ENCODE data around the gene RPTOR.

The RPTOR gene

DNA sequence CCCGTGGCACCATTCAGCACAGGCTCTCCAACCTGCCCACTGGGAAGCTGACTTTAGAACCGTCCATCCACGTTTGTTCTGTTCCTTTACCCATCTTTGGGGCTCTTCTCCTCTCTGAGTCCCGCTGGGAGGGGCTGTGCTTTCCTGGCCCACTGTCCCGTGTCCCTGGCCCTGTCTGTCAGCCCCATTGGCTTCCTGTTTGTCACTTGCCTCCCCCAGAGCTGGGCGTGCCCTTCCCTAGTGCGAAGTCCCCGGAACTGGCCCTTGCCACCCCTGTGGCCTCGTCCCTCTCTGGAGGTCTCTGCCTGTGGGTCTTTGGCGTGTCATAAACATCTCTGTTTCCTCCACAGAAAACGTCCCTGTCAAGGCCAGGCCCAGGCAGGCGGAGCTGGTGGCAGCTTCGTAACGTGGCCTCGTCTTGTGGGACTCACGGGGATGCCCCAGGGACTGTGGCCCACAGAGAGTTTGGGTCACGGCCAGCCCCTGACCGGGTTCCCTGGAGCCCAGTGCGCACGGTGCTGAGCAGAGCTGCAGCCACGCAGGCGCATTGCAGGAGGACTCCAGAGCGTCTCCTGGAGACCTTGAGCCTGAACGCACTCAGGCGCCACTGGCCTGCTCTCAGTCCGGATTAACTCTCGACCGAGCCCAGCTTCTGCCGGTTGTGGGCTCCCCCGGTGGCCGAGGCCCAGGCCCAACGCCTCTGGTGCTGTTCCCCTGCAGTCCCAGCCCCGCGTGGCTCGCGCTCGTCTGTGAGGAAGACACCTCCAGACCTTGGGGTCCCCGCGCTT lies 454.3 kb downstream of the RPTOR start:
- no peak for DNase-seq (ENCODE audit: low spot score)

DNA sequence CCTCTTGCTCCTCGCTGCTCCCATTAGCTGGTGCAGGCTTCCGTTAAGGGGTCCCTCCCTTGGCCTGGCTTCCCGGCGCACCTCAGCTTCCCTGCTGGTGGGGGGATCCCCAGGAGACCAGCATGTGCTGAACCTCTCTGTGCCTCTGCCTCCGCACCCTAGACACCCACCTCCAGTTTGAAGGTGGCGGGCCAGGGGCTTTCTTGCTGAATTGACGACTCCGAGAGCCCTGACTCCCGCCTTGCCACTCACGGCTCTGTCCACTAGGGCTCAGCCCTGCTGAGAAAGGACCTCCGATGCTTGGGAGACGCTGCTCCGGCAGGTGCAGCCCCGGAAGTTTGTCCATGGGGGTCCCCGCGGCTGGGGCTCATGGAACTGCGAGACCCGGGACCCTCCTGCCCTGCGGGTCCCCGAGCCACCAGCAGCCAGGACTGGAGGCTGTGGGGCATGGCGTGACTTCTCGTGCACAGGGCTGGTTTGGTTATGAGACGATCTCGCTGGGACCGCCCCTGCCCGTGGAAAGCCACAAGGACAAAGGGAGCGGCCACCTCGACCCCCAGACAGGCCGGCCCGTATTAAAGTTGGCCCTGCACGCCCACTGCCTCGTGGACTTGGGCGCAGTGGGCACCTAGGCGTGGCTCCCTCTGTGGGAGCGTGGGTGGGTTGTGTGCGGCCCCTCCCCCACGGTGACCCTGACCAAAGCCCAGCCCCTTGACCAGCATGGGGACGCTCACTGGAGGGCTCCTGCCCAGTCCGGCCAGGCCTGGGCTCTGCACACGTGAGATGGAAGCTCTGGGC lies 455.1 kb downstream of the RPTOR start:
- DNase-seq (ENCODE audit: low spot score) = no peak

DNA sequence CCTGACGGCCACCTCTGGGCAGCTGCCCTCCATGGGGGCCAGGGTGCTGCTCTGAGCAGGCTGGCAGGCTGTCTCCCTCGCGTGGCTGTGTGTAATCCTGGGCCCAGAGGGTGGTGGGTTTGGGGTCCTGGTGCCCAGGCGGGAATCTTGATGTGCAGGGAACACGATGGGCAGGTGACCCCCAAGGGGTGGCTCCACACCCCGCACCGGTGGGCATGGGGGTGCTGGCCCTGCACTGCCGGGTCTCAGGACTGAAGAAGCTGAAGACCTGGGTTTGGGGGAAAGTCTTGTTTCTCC lies 455.6 kb downstream of the RPTOR start:
- no peak for DNase-seq (ENCODE audit: low spot score)

DNA sequence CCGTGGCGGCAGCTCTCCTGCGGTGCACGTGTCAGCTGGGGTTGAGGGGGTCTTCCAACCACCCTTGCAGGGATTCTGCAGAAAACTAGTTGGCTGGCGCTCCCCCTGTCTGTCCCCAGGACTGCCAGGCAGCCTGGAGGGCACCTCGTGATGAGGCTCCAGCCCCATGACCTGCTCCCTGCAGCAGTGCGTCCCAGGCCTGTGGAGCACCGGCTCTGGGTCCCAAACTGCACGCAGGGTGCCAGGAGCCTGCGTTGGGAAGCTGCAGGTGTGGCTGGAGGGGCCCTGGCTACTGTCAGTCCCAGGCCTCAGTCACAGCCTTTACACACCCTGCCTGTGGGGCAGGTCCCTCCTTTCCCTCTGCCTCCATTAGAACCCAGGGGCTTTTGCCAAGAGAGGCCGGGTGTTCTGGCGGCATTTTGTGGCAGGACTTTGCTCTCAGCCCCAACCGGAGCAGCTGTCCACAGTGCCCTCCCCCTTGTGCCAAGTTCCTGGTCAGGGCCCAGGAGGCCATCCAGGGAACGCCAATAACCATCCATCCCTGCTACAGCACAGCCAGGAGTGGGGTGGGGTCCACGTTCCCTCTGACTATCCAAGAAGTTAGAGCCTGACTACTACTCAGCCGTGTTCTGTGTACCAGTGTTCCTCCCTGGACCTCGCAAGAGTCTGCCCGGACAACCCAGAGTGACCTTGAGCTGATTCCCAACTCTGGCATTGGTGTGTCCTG lies 456.2 kb downstream of the RPTOR start:
- DNase-seq (ENCODE audit: low spot score) = no peak

DNA sequence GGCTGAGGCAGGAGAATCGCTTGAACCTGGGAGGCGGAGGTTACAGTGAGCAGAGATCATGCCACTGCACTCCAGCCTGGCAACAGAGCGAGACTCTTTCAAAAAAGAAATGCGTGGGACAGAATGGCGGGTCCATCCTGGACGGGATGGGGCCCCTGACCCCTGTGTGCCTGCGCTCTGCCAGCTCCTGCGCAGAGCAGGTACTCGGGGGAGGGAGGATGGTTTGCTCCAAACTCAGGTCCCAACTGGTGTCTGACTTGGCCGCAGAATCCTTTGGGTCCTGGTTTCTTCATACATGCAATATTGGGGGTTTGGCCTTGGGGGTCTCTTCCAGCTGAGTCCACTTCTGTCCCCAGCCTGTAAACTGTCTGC lies 457.4 kb downstream of the RPTOR start:
- DNase-seq (ENCODE audit: low spot score) = no peak

DNA sequence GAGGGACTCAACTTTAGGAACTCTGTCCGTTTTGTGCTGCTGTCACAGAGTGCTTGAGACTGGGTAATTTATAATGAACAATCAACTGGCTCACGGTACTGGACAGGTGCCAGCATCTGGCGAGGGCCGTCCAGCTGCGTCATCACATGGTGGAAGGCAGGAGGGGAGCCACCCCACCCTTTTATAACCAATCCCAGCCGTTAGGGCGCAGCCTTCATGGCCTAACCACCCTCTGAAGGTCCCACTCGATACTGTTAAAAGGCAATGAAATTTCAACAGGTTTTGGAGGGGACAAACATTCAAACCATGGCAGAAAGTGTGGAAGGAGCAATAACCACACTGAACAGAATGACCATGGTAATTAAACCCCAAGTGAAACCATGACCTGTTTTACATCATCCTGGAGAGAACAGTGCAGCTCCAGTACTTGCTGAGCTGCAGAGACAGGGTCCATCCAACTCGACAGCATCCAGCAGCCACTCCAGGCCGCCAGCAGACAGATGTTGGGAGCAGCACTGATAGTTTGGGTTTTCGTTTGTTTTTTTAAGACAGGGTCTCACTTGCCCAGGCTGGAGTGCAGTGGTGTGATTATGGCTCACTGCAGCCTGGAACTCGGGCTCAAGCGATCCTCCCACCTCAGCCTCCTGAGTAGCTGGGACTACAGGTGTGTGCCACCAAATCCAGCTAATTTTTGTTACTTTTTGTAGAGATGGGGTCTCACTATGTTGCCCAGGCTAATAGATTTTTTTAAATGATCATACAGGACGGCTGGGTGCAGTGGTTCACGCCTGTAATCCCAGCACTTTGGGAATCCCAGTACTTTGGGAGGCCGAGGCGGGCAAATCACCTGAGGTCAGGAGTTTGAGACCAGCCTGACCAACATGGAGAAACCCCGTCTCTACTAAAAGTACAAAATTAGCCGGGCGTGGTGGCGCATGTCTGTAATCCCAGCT lies 458.0 kb downstream of the RPTOR start:
- peak; percentile 67 for DNase-seq (ENCODE audit: low spot score)

DNA sequence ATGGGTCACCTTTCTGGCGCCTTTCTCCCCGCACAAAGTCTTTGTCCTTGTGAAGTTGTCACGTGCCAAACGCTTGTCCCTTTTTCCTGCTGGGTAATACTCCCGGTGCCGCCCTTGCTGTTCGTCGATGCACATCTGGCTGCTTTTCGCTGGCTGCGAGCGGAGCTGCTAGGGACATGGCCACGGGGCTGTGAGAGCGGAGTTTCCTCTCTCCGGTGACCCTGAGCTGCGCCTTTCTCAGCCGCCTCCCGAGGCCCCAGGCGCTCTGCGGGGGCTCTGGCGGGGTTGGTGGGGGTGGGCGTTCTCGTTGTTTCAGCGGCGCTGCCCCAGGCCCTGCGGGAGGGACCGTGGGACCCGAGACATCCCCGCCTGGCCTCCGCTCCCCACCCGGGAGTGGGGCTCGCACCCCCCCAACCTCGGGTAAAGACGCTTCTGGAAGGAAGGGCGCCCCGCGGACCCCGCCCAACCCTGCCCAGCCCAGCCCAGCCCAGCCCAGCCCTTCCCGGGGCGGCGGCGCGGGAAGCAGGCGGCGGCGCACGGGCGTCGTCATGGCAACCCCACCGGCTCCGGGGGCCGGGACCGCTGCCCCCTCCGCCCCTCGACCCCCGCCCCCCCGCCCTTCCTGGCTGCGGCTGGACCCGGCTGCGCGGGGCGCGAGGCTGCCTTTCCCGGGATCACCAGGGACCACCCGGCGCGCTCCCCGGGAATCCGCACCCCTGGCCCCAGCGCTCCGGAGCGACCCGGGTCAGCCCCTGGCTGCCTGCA lies 459.3 kb downstream of the RPTOR start:
- no peak for DNase-seq (ENCODE audit: low spot score)

DNA sequence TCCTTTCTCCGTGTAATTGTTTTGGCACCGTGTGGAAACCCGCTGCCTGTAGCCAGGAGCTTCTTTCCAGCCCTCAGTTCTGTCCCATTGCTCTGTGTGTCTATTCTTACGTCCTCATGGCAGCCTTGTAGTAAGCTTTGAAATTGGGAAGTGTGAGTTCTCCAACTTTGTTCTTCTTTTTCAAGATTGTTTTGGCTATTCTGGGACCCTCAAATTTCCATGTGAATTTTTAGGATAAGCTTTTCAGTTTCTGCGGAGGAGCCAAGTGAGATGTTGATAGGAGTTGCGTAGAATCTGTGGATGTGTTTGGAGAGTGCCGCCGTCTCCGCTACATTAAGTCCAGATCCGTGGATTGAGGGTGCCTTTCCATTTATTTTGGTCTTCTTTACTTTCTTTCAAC lies 462.3 kb downstream of the RPTOR start:
- DNase-seq (ENCODE audit: low spot score) = no peak

DNA sequence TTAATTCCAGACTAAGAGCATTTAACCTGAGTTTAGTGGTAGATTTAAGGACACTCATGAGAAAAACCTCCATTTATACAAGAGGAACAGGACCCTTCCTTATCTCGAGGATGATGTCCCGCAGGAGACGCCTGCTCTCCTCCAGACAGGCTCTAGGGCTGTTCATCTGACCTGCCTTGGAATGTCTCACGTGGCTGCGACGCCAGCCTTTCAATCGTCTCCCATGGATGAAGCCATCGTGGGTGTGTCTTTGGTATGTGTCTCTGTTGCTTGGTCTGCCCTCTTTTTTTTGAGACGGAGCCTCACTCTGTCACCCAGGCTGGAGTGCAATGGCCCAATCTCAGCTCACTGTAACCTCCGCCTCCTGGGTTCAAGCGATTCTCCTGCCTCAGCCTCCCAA lies 463.5 kb downstream of the RPTOR start:
- DNase-seq (ENCODE audit: low spot score) = no peak

DNA sequence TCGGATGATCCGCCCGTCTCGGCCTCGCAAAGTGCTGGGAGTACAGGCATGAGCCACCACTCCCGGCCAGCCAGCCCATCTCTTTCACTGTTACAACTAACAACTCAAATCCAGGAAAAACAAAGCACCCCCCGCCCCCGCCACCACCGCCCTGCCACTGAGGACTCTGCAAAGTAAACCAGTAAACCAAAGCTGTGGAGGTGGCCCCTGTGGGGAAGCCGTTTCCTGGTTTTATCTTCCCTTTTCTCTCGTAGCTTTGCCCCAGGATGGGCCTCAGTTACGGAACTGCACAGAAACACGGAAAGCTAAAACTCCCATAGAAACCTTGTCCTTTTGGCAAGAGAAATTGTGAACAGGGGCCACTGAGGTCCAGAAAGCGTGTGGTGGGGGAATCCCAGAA lies 464.5 kb downstream of the RPTOR start:
- no peak for DNase-seq (ENCODE audit: low spot score)

DNA sequence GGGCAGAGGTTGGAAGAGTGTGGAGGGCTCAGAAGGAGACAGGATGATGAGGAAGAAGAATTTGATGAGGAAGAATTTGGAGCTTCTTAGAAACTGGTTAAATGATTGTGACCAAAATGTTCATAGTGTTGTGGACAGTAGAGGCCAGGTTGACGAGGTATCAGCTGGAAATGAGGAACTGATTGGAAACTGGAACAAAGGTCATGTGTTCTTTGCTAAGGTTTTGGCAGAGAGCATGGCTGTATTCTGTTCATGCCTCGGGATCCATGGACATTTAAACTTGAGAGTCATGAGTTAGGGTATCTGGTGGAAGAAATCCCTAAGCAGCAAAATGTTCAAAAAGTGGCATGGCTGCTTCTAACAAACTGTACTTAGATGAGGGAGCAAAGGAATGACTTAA lies 466.3 kb downstream of the RPTOR start:
- no peak for DNase-seq (ENCODE audit: low spot score)

DNA sequence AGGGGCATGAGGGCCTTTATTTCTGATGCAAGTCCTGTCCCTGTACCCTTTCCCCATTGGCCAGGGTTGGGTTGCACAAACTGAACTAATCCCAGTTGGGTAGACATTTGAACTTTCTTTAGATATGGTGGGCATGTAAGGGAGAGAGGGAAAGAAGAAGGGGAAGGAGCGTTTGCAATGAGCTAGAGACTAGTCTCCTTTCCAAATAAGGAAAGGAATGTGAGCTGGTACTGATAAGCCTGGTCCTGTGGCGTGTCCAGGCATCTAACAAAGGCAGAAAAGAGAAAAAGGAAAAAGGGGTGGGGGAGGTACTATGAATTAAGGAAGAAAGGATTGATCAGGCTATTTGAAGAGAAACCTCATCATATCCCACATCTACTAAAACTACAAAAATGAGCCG lies 467.3 kb downstream of the RPTOR start:
- DNase-seq (ENCODE audit: low spot score) = no peak

DNA sequence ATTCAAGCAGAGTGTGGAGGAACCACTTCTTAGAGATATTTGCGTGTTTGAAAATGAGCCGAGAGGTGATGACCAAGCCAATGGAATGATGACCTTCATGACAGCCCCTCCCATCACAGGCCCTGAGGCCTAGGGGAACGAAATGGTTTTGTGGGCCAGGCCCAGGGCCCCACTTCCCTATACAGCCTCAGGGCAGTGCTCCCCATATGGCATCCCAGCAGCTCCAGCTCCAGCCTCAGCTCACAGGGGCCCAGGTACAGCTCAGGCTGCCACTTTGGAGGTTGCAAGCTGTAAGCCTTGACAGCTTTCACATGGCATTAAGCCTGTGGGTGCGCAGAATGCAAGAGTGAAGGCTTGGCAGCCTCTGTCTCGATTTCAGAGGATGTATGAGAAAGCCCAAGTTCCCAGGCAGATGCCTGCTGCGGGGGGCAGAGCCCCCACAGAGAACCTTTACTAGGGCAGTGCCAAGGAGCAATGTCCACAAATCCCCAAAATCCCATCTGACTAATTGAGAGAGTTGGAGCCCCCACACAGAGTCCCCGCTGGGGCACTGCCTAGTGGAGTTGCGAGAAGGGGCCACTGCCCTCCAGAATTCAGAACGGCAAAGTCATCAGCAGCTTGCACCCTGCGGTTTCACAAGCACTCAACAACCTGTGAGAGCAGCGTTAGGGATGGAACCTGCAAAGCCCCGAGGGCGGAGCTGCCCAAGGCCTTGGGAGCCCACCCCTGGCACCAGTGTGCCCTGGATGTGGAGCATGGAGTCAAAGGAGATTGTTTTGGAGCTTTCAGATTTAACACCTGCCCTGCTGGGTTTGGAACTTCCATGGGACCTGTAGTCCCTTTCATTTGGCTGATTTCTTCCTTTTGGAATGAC lies 468.2 kb downstream of the RPTOR start:
- no peak for DNase-seq (ENCODE audit: low spot score)

DNA sequence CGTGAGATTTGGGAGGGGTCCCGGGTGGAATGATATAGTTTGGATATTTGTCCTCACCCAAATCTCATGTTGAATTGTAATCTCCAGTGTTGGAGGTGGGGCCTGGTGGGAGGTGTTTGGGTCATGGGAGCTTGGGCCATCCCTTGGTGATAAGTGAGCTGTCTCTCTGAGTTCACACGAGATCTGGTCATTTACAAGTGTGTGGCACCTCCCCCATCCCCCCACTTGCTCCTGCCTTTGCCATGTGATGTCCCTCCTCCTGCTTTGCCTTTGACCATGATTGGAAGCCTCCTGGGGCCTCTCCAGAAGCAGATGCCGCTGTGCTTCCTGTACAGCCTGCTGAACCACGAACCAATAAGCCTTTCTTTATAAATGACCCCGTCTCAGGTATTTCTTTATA lies 469.0 kb downstream of the RPTOR start:
- DNase-seq (ENCODE audit: low spot score) = no peak

DNA sequence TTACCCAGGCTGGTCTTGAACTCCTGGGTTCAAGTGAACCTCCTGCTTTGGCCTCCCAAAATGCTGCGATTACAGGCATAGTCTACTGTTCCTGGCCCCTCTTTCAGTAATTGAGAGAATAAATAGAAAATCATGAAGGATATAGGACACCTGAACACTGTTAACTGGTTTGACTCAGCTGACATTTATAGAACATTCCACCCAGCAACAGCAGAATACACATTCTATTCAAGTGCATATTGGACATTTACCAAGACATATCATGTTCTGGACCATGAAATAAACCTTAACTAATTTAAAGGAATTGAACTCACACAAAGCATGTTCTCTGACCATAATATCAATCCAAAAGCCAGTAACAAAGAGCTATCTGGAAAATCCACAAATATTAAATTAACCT lies 470.5 kb downstream of the RPTOR start:
- DNase-seq (ENCODE audit: low spot score) = no peak

Measured in COLO829 (cell line).